Neural progenitor cell (in vitro differentiated cells): ENCODE measurements around the gene CEP85. TPM values are rescaled to one million over a fixed set of nuclear protein-coding genes. Genes with fewer than 3 reads are reported as not detected.
"Not testable (repeated sequence)": the region's sequence is repeated elsewhere in the genome, so short reads cannot be mapped to it uniquely, and the experiment has no call there.

ENCODE experiments used
- DNase-seq: peaks from one replicate; pipeline ENCODE4 v3.0.0-alpha.2; 2016; ENCODE audit warnings: low spot score
- H2AFZ ChIP-seq: fragments of 200-600 bp; sonication (generic); replicated peaks from 2 replicates; pipeline ENCODE4 v1.6.1; 2016; ENCODE audit warnings: antibody characterized with exemption
- H3F3A ChIP-seq: fragments of 200-600 bp; sonication (generic); 2 replicates; pipeline ENCODE4 v1.6.1; 2016; ENCODE audit warnings: antibody characterized with exemption, low read depth
- H3K27ac ChIP-seq: fragments of 200-600 bp; sonication (generic); 2 replicates; pipeline ENCODE4 v1.5.1; 2016; ENCODE audit warnings: mild to moderate bottlenecking
- H3K27me3 ChIP-seq: fragments of 200-600 bp; sonication (generic); 2 replicates; pipeline ENCODE4 v1.6.1; 2016; ENCODE audit warnings: mild to moderate bottlenecking, moderate library complexity
- H3K36me3 ChIP-seq: fragments of 200-600 bp; sonication (generic); 2 replicates; pipeline ENCODE4 v1.5.1; 2016
- H3K4me1 ChIP-seq: fragments of 200-600 bp; sonication (generic); 2 replicates; pipeline ENCODE4 v1.6.1; 2016; ENCODE audit warnings: mixed run types
- H3K4me2 ChIP-seq: fragments of 200-600 bp; sonication (generic); 2 replicates; pipeline ENCODE4 v1.6.1; 2016
- H3K4me3 ChIP-seq: fragments of 200-600 bp; sonication (generic); 2 replicates; pipeline ENCODE4 v1.5.1; 2016
- H3K79me2 ChIP-seq: fragments of 200-600 bp; sonication (generic); 2 replicates; pipeline ENCODE4 v1.6.1; 2016; ENCODE audit warnings: low read depth
- H3K9ac ChIP-seq: fragments of 200-600 bp; sonication (generic); 2 replicates; pipeline ENCODE4 v1.6.1; 2016
- H3K9me3 ChIP-seq: fragments of 200-600 bp; sonication (generic); 2 replicates; pipeline ENCODE4 v1.5.1; 2016; ENCODE audit warnings: low read depth
- H4K20me1 ChIP-seq: fragments of 200-600 bp; sonication (generic); 2 replicates; pipeline ENCODE4 v1.6.1; 2016; ENCODE audit warnings: low read depth
- H3K27ac Mint-ChIP-seq: 3 replicates; pipeline ENCODE4 v1.8.0; 2021; ENCODE audit warnings: mixed read lengths
- H3K27me3 Mint-ChIP-seq: 2 replicates; pipeline ENCODE4 v1.8.0; 2022; ENCODE audit warnings: low read depth, mild to moderate bottlenecking, inconsistent platforms, moderate library complexity, mixed read lengths; ENCODE audit not compliant: insufficient read depth
- H3K36me3 Mint-ChIP-seq: 3 replicates; pipeline ENCODE4 v1.8.0; 2021; ENCODE audit warnings: mixed read lengths
- H3K4me1 Mint-ChIP-seq: 3 replicates; pipeline ENCODE4 v1.8.0; 2021; ENCODE audit warnings: mixed read lengths
- H3K4me3 Mint-ChIP-seq: 3 replicates; pipeline ENCODE4 v1.8.0; 2021; ENCODE audit warnings: mild to moderate bottlenecking, moderate library complexity, mixed read lengths
- H3K9me3 Mint-ChIP-seq: 3 replicates; pipeline ENCODE4 v1.8.0; 2020; ENCODE audit warnings: mixed read lengths
- CTCF ChIP-seq: fragments of 200-600 bp; sonication (generic); IDR thresholded peaks from 2 replicates; pipeline ENCODE4 v1.5.1; 2017; ENCODE audit warnings: antibody characterized with exemption, mild to moderate bottlenecking
- EZH2 ChIP-seq: fragments of 200-600 bp; sonication (generic); IDR thresholded peaks from 2 replicates; pipeline ENCODE4 v1.6.1; 2017; ENCODE audit warnings: antibody characterized with exemption, mild to moderate bottlenecking, moderate library complexity
- EZH2phosphoT487 ChIP-seq: fragments of 200-600 bp; sonication (generic); IDR thresholded peaks from 2 replicates; pipeline ENCODE4 v1.6.1; 2017; ENCODE audit warnings: antibody characterized with exemption
- total RNA-seq: library from RNA; depleted of rRNA; stranded (reverse); fragments of >200 nt; gene quantifications from 2 replicates; pipeline ENCODE4 v1.2.3, GENCODE V29; 2015; ENCODE audit warnings: low replicate concordance

CEP85 gene
- total RNA-seq, 1 donor from 2014 or later: 41.4 TPM

- Mint-ChIP-seq H3K27me3 (peaks cover 5% of the 10 kb centered on the region), H3K36me3 (no peaks in the 10 kb centered on the region), H3K9me3 (no peaks in the 10 kb centered on the region), H3K4me3 (peak overlapping the region; percentile 74), H3K27ac (no peak overlapping the region), H3K4me1 (peaks cover 25% of the 10 kb centered on the region)
- peak overlapping the region; percentile 18 for H2AFZ ChIP-seq
- H3F3A ChIP-seq: peaks cover 12% of the 10 kb centered on the region
- no peaks in the 10 kb centered on the region for H4K20me1 ChIP-seq
- no peaks in the 10 kb centered on the region for H3K9me3 ChIP-seq
- H3K4me1 ChIP-seq: peaks cover 11% of the 10 kb centered on the region
- no peaks in the 10 kb centered on the region for H3K27me3 ChIP-seq
- H3K27ac ChIP-seq: no peak overlapping the region
- H3K4me3 ChIP-seq: peak overlapping the region; percentile 86
- no peaks in the 10 kb centered on the region for H3K79me2 ChIP-seq
- peak overlapping the region; percentile 21 for H3K9ac ChIP-seq
- no peaks in the 10 kb centered on the region for H3K36me3 ChIP-seq
- no peak for DNase-seq
- peak overlapping the region; percentile 74 for H3K4me2 ChIP-seq
- TF ChIP-seq CTCF: no peak
- no peak for TF ChIP-seq EZH2phosphoT487
- TF ChIP-seq EZH2: no peak
Observed at GRCh38 chr1:26307363-26307781, 73.4 kb downstream of the CEP85 start.

GRCh38 chr1:26307966-26308899 is 74.2 kb downstream of the CEP85 start:
- not testable (repeated sequence) for H3K79me2 ChIP-seq, H3K9me3 Mint-ChIP-seq, H2AFZ ChIP-seq, H4K20me1 ChIP-seq, H3K9ac ChIP-seq, H3K36me3 ChIP-seq, H3K27me3 ChIP-seq, H3K27me3 Mint-ChIP-seq, H3K4me3 ChIP-seq, H3K36me3 Mint-ChIP-seq, H3K9me3 ChIP-seq, H3K4me2 ChIP-seq, H3K27ac ChIP-seq, DNase-seq
- Mint-ChIP-seq H3K4me1 (peaks cover 25% of the 10 kb centered on the region), H3K27ac (peak overlapping the region; percentile 82), H3K4me3 (peak overlapping the region; percentile 74)
- H3K4me1 ChIP-seq: peaks cover 11% of the 10 kb centered on the region
- H3F3A ChIP-seq: peaks cover 12% of the 10 kb centered on the region

- H3K79me2 ChIP-seq: no peaks in the 10 kb centered on the region
- no peaks in the 10 kb centered on the region for H3K9me3 ChIP-seq
- H3K27ac Mint-ChIP-seq: no peak overlapping the region
- no peak overlapping the region for H3K4me3 ChIP-seq
- no peak for DNase-seq
- H3K4me1 Mint-ChIP-seq: peaks cover 21% of the 10 kb centered on the region
- H3K4me2 ChIP-seq: no peak overlapping the region
- peaks cover 10% of the 10 kb centered on the region for H3K27me3 Mint-ChIP-seq
- no peak overlapping the region for H3K4me3 Mint-ChIP-seq
- no peaks in the 10 kb centered on the region for H3K27me3 ChIP-seq
- H3K9ac ChIP-seq: no peak overlapping the region
- peaks cover 23% of the 10 kb centered on the region for H3F3A ChIP-seq
- no peaks in the 10 kb centered on the region for H3K36me3 ChIP-seq
- no peaks in the 10 kb centered on the region for H3K36me3 Mint-ChIP-seq
- H2AFZ ChIP-seq: no peak overlapping the region
- H3K4me1 ChIP-seq: peaks cover 15% of the 10 kb centered on the region
- TF ChIP-seq EZH2 (no peak), CTCF (no peak), EZH2phosphoT487 (no peak)
- H3K27ac ChIP-seq: no peak overlapping the region
- H3K9me3 Mint-ChIP-seq: no peaks in the 10 kb centered on the region
- no peaks in the 10 kb centered on the region for H4K20me1 ChIP-seq
Observed at GRCh38 chr1:26314501-26314900, 80.5 kb downstream of the CEP85 start.
